NCI-H1048 (cell line): ENCODE measurements around the gene CIB2.

Experiments used
- DNase-seq: peaks from one replicate; lab custom pipeline; 2025; lab: John Stamatoyannopoulos, UW

CIB2 gene

DNA sequence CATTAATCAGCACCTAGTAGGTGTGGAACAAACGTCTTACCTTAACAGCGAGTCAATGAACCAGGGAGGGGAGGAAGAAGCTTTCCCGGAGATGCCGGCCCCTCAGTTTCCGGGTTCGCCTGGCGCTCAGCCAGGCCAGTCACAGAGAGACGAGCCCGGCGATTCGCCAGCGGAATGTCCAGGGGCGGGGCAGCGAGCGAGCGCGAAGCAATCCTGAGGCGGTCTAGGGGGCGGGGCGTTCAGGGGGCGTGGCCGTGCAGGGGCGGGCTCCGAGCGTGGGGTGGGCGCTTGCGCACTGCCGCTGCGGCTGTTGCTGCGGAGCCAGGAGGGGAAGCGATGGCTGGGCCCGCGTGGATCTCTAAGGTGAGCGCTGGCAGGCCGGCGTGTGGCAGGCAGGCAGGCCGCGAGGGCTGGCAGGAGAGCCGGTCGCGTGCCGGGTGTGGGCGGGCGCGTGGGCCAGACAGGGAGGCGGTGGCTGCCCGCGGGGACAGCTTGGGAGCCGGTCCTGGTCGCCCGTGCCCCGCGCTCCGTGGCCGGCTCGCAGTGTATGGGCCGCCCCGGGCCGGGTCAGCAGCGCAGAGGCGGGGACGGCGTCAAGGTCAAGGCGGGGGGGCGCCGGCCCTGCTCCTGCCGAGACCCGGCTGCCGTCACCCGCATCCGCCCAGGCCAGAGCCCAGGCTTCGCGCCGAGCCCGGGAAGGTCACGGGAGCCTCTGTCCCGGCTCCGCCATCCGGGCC is 18.0 kb upstream of the CIB2 start, which contains the start of gene IDH3A:
Gene IDH3A, plus strand, starts transcription at position 295 of the 737 bp plus-strand sequence. Its CDS starts 42 bp downstream, at position 337.
- peak; percentile 93 for DNase-seq

DNA sequence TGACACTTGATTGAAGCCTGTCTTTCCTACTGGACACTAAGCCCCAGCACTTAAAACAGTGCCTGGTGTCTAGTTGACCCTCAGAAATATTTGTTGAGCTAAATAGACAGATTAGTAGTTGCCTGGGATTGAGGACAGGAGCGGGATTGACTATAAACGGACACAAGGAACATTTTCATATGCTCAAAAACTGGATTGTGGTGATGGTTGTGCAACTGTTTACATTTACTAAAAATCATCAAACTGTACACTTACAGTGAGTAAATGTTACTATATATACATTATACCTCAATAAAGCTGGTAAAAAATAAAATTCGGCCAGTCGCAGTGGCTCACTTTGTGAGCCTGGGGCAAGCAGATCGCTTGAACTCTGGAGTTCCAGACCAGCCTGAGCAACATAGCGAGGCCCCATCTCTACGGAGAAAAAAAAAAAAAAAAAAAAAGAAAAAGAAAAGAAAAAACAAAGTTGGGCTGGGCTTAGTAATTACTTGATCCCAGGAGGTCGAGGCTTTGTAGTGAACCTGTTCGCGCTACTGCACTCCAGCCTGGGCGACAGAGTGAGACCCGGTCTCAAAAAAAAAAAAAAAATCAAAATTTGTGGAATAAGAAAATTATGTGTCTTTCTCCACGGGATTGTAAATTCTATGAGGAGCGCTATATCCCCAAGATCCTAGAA is 17.3 kb upstream of the CIB2 start:
- no peak for DNase-seq

DNA sequence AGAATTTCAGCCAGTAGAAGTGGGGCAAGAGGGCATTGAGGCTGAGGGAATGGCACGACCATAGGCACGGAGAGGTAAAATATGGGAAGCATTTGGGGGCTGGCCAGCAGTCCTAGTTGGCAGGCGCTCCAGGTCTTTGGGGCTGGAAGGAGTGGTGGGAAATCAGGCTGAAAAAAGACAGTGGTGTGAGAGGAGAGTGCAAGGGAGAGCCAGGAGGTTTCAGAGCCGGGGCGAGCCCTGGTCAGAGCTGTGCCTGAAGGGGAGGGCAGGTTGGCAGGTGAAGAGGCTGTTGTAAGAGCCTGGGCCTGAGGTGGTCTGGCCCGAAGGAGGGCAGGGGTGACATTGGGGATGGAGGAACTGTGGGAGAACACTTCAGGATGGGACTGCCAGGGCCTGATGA is 16.3 kb upstream of the CIB2 start:
- no peak for DNase-seq

GRCh38 chr15:78146425-78147154 is 15.3 kb upstream of the CIB2 start:
- no peak for DNase-seq

DNA sequence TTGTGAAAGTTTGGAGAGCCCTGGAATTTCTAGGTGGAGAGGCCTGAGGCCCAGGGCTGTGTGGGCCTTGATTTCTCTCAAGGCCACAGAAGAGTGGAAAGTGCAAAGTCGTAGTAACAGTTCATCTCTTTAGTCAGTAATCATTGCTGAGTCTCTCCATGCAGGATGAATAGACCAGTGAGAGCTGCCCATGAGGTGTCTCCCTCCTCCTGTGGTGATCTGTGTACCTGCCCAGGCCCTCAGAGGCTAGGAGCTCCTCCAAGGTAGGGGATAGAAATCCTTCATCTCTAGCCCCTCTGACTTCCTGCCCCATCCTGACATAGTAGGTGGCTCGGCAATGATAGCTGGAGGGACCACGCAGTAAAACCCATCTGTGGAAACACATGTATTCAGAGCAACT is 11.1 kb upstream of the CIB2 start:
- no peak for DNase-seq

DNA sequence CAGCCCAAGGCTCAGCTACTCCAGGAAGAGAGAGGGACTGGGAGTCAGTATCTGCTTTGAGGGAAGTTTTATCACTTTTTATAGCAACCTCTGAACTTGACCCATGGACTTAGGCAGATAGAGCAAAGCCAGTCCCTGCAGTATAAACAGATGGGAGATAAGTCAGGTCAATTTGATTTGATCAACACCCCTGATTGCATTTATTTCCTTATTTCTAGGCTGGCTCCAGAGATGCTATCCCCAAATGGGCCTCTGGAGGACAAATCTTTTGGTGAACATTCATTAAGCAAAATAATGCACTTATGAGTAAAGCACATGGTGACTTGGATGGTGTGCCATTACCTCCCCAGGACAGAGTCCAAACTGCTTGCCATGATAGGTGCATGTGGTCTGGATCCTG is 9.0 kb upstream of the CIB2 start:
- DNase-seq, result no peak

- no peak for DNase-seq
Measured at GRCh38 chr15:78139578-78139977, 8.3 kb upstream of the CIB2 start.

- peak; percentile 49 for DNase-seq
Measured at GRCh38 chr15:78133801-78134200, 2.6 kb upstream of the CIB2 start.

GRCh38 chr15:78130466-78131294 is 565 bp downstream of the CIB2 start:
- DNase-seq, result no peak

DNA sequence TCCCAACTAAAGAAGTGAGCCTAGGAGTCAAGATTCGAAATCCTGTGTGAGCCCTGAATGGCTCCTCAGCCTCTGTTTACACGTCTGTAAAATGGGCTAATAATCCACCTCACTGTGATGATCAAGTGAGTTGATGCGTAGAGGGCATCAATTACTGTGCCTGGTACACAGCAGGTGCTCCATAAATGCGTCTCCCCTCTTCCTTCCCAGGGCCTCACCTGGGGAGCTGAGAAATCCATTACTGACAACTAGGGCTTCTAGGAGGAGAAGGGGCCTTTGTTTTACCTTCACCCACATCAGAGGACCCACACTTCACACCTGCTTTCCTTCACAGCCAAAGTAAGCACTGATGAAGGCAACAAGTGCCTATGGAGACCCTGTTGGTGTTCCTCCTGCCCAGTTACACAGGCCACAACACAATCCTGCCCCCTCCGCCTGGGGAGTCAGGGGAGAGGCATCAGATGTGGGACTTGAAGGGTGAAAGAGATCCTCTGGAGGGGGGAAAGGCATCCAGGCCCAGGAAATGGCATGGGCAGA is 1.4 kb downstream of the CIB2 start:
- no peak for DNase-seq

- no peak for DNase-seq
Measured at GRCh38 chr15:78129077-78129750, 2.0 kb downstream of the CIB2 start.

- DNase-seq, result no peak
Measured at GRCh38 chr15:78127882-78128281, 3.4 kb downstream of the CIB2 start.

GRCh38 chr15:78125267-78125666 is 6.0 kb downstream of the CIB2 start:
- DNase-seq, result no peak

GRCh38 chr15:78120523-78120922 is 10.7 kb downstream of the CIB2 start:
- no peak for DNase-seq

- no peak for DNase-seq
Measured at GRCh38 chr15:78112551-78112950, 18.7 kb downstream of the CIB2 start.

- no peak for DNase-seq
Measured at GRCh38 chr15:78111788-78112187, 19.5 kb downstream of the CIB2 start.

DNA sequence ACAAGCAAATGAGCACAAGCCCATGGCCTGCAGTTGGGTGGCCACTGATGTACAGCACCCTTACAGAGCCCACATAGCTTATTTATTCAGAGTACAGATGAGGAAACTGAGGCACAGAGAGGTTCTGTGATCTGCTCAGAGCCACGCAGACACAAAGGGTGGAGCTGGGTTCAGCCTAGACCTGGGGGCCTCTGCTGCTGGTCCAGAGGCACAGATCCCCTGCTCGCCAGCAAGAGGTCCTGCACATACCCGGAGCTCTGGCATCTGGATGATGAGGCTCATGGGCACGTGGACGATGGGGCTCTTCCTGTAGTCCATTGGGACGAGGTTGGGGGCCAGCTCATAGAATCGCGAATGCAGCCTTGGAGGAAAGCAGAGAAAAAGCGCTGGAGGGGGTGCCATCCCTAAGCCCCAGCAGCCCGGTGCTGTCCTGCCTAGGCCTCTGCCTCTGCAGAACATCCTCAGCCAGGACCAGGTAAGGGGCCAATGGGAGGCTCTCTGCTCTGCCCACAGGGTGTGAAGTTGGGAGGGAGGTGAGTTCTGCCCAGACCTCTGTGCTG is 20.2 kb downstream of the CIB2 start:
- no peak for DNase-seq

DNA sequence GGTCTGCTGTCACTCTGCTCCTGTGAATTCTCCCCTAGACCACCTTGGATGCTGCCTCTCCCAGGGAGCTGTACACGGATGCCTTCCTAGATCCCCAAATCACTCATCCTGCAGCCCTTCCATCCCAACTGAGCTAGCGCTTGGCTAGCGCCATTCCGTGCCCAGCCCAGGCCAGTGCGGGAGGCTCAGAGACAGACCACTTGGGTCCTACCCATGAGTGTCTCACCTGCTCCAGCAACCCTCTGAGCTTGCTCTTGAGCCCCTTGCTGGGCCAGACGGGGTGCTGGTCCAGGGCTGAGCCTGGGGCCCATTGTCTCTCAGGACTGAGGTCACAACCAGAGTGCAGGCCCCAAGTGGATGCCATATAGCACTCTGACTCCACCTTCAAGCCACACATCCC is 21.1 kb downstream of the CIB2 start:
- DNase-seq, result no peak

DNA sequence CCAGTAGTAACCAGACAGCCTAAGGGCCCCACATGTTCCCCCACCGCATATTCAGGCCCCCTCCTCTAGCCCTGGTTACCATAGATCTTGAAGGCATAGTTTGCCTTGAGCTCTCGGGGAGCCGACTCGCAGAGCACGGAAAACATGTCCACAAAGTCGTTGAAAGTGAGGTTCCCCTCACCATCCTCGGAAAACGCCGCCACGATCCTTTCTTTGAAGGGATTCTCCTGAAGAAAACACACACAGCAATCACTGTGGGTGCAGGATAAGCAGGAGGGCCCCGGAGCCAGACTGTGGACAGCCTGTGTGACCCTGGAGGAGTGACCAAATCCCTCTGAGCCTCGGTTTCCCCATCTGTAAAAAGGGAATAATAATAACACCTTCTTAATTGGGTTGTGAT is 22.1 kb downstream of the CIB2 start:
- no peak for DNase-seq

DNA sequence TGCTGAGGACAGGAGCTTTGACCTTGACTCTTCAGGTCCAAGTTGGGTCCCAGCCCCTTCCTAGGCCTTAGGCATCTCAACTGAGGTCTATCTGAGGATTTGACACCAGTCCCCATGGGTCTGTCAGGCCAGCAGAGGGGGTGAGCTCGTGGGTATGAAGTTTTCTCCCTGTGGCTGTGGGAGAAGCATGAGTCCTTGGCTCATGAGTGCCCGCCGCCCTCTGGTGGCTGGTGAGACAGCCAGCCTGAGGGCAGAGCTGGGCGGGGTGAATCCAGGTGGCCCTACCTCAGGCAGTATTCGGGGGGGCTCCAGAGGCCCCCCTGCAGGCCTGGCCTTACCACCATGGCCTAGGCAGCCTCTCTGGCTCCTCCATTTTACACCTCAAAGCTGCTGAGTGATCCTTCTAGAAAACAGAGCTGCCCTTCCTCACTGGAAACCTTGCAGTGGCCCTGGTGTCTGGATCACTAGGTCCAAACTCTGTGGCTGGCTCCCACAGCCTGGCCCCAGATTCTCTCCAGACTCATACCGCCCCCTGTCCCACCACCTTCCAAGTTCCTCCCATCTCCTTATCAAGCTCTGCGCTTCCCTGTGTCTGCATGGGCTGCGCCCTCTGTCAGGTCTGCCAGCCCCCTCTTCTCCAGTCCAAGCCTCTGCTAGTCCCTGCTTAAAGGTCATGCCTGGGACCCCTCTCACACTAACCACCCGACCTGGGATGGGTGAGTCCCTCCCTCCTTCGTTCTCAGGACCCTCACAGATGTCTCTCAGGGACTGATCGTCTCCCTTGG is 22.8 kb downstream of the CIB2 start:
- no peak for DNase-seq
